GM18507 (cell line): ENCODE data around the gene PTDSS2.

ENCODE experiments used
- DNase-seq: peaks from one replicate; pipeline ENCODE4 v3.0.0; 2011; ENCODE audit warnings: low read depth; ENCODE audit not compliant: insufficient read length; ENCODE audit errors: extremely low spot score
- FAIRE-seq: peaks from 2 replicates; lab custom pipeline; 2011; peaks lifted over from hg19 to GRCh38; lab: Jason Lieb, UNC

The PTDSS2 gene

GRCh38 chr11:486189-486588 is 36.1 kb downstream of the PTDSS2 start:
- FAIRE-seq (no peak), DNase-seq (no peak)

- FAIRE-seq (no peak), DNase-seq (no peak)
These were observed 37.5 kb downstream of the PTDSS2 start for GRCh38 chr11:487571-488021.

GRCh38 chr11:488062-488461 is 38.0 kb downstream of the PTDSS2 start:
- DNase-seq (no peak), FAIRE-seq (no peak)

- FAIRE-seq: no peak
These were observed 38.5 kb downstream of the PTDSS2 start for GRCh38 chr11:488579-488978.

GRCh38 chr11:488992-489391 is 38.9 kb downstream of the PTDSS2 start:
- no peak for FAIRE-seq
- no peak for DNase-seq

More at GRCh38 chr11:488579-488978, 38.5 kb downstream of the PTDSS2 start:
- no peak for DNase-seq

- DNase-seq: no peak
- no peak for FAIRE-seq
These were observed 39.6 kb downstream of the PTDSS2 start for GRCh38 chr11:489610-490185.

- FAIRE-seq (no peak), DNase-seq (no peak)
These were observed 40.3 kb downstream of the PTDSS2 start for GRCh38 chr11:490186-490929.

GRCh38 chr11:490930-491260 is 40.8 kb downstream of the PTDSS2 start:
- FAIRE-seq (no peak), DNase-seq (no peak)

- DNase-seq (no peak), FAIRE-seq (no peak)
These were observed 41.3 kb downstream of the PTDSS2 start for GRCh38 chr11:491358-491757.

- FAIRE-seq (no peak), DNase-seq (no peak)
These were observed 42.5 kb downstream of the PTDSS2 start for GRCh38 chr11:492427-493226.

GRCh38 chr11:494761-495536 is 44.9 kb downstream of the PTDSS2 start:
- DNase-seq (no peak), FAIRE-seq (no peak)

- no peak for DNase-seq
- FAIRE-seq: no peak
These were observed 45.5 kb downstream of the PTDSS2 start for GRCh38 chr11:495537-495931.

GRCh38 chr11:496834-497564 is 46.9 kb downstream of the PTDSS2 start:
- DNase-seq: no peak

GRCh38 chr11:497565-498296 is 47.7 kb downstream of the PTDSS2 start:
- DNase-seq (no peak), FAIRE-seq (no peak)

More at GRCh38 chr11:496834-497564, 46.9 kb downstream of the PTDSS2 start:
- FAIRE-seq: no peak

- FAIRE-seq (no peak), DNase-seq (no peak)
These were observed 48.5 kb downstream of the PTDSS2 start for GRCh38 chr11:498297-499181.

- no peak for DNase-seq
- no peak for FAIRE-seq
These were observed 49.4 kb downstream of the PTDSS2 start for GRCh38 chr11:499201-500076.
